Esophagus (tissue), 2 donors: ENCODE data around the gene MYL5. TPM values are rescaled to one million over a fixed set of nuclear protein-coding genes. Genes with fewer than 3 reads are reported as not detected.
"Not testable (repeated sequence)": the region's sequence is repeated elsewhere in the genome, so short reads cannot be mapped to it uniquely, and the experiment has no call there.

Experiments
- H3K27ac ChIP-seq, 2 donors: one replicate each; pipeline ENCODE4 v1.5.1; 2013; ENCODE audit warnings: low read depth in 2 of 2, mild to moderate bottlenecking in 2 of 2, inconsistent platforms in 1 of 2, low read length in 1 of 2, moderate library complexity in 1 of 2
- H3K27me3 ChIP-seq, 2 donors: one replicate each; pipeline ENCODE4 v1.6.1; 2013; ENCODE audit warnings: low read length in 2 of 2, control low read depth in 1 of 2, mild to moderate bottlenecking in 1 of 2; ENCODE audit not compliant: insufficient read depth in 2 of 2, control insufficient read depth in 1 of 2
- H3K36me3 ChIP-seq, 2 donors: one replicate each; pipeline ENCODE4 v1.6.1; 2013; ENCODE audit warnings: low read length in 1 of 2; ENCODE audit not compliant: control insufficient read depth in 2 of 2, insufficient read depth in 2 of 2
- H3K4me1 ChIP-seq, 2 donors: one replicate each; pipeline ENCODE4 v1.6.1; 2013; ENCODE audit warnings: low read length in 1 of 2; ENCODE audit not compliant: control insufficient read depth in 2 of 2, insufficient read depth in 2 of 2
- H3K4me3 ChIP-seq, 2 donors: one replicate each; pipeline ENCODE4 v1.5.1; 2013; ENCODE audit warnings: low read length in 2 of 2, mild to moderate bottlenecking in 2 of 2, low read depth in 1 of 2, moderate library complexity in 1 of 2
- H3K9me3 ChIP-seq, 2 donors: one replicate each; pipeline ENCODE4 v1.6.1; 2013; ENCODE audit warnings: mild to moderate bottlenecking in 2 of 2, low read depth in 1 of 2, low read length in 1 of 2, moderate library complexity in 1 of 2; ENCODE audit not compliant: control insufficient read depth in 2 of 2, insufficient read depth in 1 of 2
- WGBS, 2 donors: extraction: QIAGEN DNeasy Blood & Tissue Kit; methylation state at CpG; one replicate each; pipeline ENCODE4 v1.1.7; 2013; 5-methylcytosine and 5-hydroxymethylcytosine counted together
- polyA plus RNA-seq, 2 donors: library from polyadenylated mRNA; stranded (reverse); fragments of 200-250 nt; gene quantifications; one replicate each; pipeline ENCODE4 v1.2.3, GENCODE V29; 2013
- donor health status: healthy with polysubstance abuse.
- donor health status: Bipolar disorder and iron deficiency.

MYL5 gene
- polyA plus RNA-seq, 2 donors = 17.9 to 22.4 TPM

DNA sequence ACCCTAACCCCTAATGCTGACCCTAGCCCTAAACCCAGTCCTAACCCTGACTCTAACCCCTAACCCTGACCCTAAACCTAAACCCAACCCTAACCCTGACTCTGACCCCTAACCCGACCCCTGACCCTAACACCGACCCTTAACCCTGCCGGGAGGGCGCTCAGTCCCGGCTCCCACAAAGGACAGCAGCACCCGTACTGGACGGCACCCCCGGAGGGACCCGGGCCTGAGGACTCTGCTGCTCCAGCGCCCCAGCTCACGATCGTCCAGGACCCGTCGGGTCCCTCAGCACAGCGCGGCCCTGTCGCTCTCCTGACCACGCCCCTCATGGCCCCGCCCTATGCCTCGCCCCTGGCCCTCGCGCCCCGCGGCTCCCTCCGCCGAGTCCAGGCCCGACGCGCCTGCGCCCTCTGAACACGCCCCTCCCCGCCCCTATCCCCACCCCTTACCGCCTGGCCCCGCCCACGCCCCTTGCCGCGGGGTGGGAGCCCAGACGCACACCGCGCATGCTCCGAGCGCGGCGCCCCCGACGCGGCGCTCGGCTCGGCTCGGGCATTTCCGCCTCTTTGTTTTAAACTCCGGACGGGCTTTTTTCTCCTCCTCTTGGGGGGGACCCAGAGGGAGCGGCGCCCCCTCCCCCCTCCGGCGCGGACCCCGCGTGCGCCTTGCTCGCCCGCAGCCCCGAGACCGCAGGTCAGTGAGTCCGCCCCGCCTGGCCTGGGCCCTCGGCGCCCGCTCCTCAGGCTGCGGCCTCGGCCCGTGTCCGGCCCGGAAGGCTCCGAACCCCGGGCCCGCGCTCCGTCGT is 31.1 kb downstream of the MYL5 start, which contains the start of gene PCGF3:
PCGF3 (plus strand) TSS at position 555 of the 805 bp plus-strand sequence. CDS start 27,849 bp downstream, outside the sequence.
- H3K4me1 ChIP-seq = peaks cover 10 to 16% of the 10 kb centered on the region in 2 donors
- H3K36me3 ChIP-seq = peaks cover 0 to 2% of the 10 kb centered on the region in 2 donors
- 2% methylated on average over 76 to 82 of the region's 82 CpGs for WGBS, 2 donors
- no peaks in the 10 kb centered on the region for H3K27me3 ChIP-seq
- peak within 1 kb of the TSS; percentile 76 to 84 for H3K27ac ChIP-seq
- no peaks in the 10 kb centered on the region for H3K9me3 ChIP-seq
- peak within 1 kb of the TSS; percentile 86 to 97 for H3K4me3 ChIP-seq

DNA sequence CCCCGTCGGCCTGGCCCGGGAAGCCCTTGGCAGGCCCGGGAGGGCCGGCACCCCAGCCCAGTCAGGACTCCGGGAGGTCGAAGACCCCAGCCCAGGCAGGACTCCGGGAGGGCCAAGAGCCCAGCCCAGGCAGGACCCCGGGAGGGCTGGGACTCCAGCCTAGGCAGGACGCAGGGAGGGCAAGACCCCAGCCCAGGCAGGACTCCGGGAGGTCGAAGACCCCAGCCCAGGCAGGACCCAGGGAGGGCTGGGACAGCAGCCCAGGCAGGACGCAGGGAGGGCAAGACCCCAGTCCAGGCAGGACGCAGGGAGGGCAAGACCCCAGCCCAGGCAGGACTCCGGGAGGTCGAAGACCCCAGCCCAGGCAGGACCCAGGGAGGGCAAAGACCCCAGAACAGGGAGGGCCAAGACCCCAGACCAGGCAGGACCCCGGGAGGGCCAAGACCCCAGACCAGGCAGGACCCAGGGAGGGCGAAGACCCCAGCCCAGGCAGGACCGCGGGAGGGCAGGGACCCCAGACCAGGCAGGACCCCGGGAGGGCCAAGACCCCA is 31.8 kb downstream of the MYL5 start:
- H3K4me3 ChIP-seq = peak overlapping the region; percentile 86 to 97
- H3K27me3 ChIP-seq, H3K36me3 ChIP-seq, H3K9me3 ChIP-seq: not testable (repeated sequence)
- H3K4me1 ChIP-seq = peaks cover 10 to 16% of the 10 kb centered on the region in 2 donors
- WGBS, 2 donors = 0 to 1% methylated on average over 21 of the region's 21 CpGs
- peak overlapping the region; percentile 76 to 84 for H3K27ac ChIP-seq

DNA sequence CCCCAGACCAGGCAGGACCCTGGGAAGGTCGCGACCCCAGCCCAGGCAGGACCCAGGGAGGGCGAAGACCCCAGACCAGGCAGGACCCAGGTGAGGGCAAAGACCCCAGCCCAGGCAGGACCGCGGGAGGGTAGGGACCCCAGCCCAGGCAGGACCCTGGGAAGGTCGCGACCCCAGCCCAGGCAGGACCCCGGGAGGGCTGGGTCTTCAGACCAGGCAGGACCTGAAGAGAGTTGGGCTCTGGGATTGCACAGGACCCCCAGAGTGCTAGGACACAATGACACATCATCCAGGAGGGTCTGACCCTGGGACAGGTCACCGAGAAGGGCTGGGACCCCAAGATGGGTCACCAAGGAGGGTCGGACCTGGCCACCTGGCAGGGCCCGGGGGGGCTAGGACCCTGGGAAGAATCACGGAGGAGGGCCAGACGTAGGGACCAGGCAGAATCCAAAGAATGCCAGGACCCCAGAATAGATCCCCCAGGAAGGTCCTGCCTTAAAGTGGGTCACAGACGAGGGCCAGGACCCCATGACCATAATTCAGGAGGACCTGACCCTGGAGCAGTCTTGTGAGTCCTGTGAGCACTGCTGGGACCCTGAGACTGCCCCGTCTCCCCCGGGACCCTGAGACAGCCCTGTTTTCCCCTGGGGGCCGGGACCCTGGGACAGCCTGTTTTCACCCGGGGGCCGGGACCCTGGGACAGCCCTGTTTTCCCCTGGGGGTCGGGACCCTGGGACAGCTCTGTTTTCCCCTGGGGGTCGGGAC is 32.7 kb downstream of the MYL5 start:
- H3K27ac ChIP-seq = peak overlapping the region in 1 of 2 donors; percentile 35
- no peaks in the 10 kb centered on the region for H3K27me3 ChIP-seq
- H3K4me1 ChIP-seq = peaks cover 10 to 16% of the 10 kb centered on the region in 2 donors
- WGBS, 2 donors = 48 to 51% methylated on average over 17 to 21 of the region's 21 CpGs
- peak overlapping the region; percentile 27 to 86 for H3K4me3 ChIP-seq
- peaks cover 0 to 2% of the 10 kb centered on the region in 2 donors for H3K36me3 ChIP-seq
- H3K9me3 ChIP-seq = no peaks in the 10 kb centered on the region

DNA sequence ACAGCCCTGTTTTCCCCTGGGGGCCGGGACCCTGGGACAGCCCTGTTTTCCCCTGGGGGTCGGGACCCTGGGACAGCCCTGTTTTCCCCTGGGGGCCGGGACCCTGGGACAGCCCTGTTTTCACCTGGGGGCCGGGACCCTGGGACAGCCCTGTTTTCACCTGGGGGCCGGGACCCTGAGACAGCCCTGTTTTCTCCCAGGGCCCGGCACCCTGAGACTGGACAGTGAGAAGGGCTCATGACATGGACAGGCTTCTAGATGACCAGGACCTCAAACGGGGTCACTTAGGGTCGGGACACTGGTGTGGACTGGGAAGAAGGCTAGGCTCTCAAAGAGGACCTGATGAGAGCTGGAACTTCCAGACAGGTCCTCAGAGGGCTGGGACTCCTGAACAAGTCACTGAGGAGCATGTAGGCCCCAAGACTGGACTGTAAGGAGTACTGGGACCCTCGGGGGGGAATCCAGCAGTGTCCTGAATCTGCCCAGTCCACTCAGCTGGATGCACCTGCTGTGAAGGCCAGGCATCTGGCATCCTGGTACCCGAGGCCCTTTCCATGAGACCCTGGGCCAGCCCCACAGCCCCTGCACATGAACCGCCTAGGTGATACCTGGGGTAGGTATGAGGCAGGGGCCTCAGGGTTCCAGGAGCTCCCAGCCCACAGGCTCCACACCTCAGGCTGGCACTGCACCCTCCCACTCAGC is 33.7 kb downstream of the MYL5 start:
- Histone ChIP-seq H3K4me3 (no peak overlapping the region), H3K27ac (no peak overlapping the region), H3K4me1 (peaks cover 10 to 16% of the 10 kb centered on the region in 2 donors), H3K9me3 (no peaks in the 10 kb centered on the region), H3K36me3 (peaks cover 0 to 5% of the 10 kb centered on the region in 2 donors), H3K27me3 (no peaks in the 10 kb centered on the region)
- WGBS, 2 donors = 86 to 89% methylated on average over 11 of the region's 11 CpGs

DNA sequence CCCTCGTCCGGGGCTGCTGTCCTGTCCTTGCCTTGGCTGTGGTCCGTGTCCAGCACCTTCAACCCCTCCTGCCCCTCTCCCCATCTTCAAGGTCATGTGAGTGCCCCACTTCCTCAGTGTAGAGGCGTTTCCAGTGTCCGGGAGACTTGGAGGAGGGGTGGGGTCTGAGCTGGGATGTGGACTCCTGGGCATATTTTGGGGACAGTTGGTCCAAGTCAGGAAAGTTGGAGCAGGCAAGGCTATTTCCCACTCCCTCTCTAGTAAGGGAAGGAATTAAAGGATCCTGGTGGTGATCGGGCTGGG is 34.2 kb downstream of the MYL5 start:
- Histone ChIP-seq H3K27ac (no peak overlapping the region), H3K36me3 (peaks cover 0 to 10% of the 10 kb centered on the region in 2 donors), H3K4me3 (no peak overlapping the region), H3K4me1 (peaks cover 10 to 16% of the 10 kb centered on the region in 2 donors), H3K27me3 (no peaks in the 10 kb centered on the region), H3K9me3 (no peaks in the 10 kb centered on the region)
- WGBS, 2 donors = 87 to 92% methylated on average over 6 of the region's 6 CpGs

DNA sequence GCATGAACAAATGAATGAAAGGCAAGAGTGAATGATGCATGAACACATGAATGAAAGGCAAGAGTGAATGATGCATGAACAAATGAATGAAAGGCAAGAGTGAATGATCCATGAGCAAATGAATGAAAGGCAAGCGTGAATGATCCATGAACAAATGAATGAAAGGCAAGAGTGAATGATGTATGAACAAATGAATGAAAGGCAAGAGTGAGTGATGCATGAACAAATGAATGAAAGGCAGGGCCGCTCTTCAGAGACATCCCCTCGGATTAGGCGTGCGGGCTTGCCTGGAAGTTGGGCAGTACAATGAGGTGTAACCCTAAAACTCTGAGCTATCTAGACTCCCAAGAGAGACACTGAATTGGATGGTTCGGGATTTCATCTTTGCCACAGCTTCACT is 35.0 kb downstream of the MYL5 start:
- H3K4me1 ChIP-seq = peaks cover 10 to 16% of the 10 kb centered on the region in 2 donors
- H3K36me3 ChIP-seq = peaks cover 0 to 14% of the 10 kb centered on the region in 2 donors
- H3K9me3 ChIP-seq = no peaks in the 10 kb centered on the region
- H3K27me3 ChIP-seq = no peaks in the 10 kb centered on the region
- no peak overlapping the region for H3K4me3 ChIP-seq
- 93 to 97% methylated on average over 6 of the region's 6 CpGs for WGBS, 2 donors
- no peak overlapping the region for H3K27ac ChIP-seq

DNA sequence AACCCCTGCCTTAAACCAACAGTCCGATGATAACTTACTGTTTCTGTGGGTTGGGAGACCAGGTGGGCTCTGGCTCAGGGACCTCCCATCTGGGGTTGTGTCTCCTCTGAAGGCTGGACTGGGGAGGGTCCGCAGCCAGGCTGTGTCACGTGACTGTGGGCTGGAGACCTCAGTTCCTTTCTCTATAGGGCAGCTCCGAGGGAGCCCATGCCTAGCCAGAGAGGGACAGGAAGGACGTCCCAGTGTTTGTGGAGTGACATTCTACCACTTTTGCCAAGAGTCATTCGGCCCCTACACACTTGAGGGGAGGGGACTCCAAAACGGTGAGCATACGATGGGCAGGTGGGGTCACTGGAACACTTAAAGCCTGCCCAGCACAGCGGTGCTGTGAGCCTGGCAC is 35.8 kb downstream of the MYL5 start:
- Histone ChIP-seq H3K4me1 (peaks cover 10 to 16% of the 10 kb centered on the region in 2 donors), H3K27me3 (no peaks in the 10 kb centered on the region), H3K27ac (no peak overlapping the region), H3K4me3 (no peak overlapping the region), H3K36me3 (peaks cover 0 to 14% of the 10 kb centered on the region in 2 donors), H3K9me3 (no peaks in the 10 kb centered on the region)
- 78 to 82% methylated on average over 9 of the region's 9 CpGs for WGBS, 2 donors

DNA sequence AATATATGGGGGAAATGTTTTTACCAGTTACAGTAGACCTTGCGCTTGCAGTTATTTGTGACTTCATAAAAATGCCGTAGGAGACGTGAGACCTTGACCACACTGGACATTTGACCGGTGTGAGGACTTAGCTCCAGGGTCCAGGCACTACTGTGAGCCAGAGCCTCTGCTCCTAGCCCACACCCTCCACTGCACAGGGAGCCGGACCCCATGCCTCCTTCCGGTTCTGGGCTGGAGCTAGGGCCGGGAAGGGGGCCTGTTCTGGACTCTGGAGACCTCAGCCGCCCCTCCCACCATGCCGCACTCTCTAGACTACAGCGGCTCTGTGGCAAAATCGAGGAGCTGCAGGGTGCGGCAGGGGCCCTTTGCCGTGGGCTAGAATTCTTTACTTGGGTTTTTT is 36.6 kb downstream of the MYL5 start:
- Histone ChIP-seq H3K4me3 (no peak overlapping the region), H3K36me3 (peaks cover 0 to 14% of the 10 kb centered on the region in 2 donors), H3K9me3 (no peaks in the 10 kb centered on the region), H3K27me3 (no peaks in the 10 kb centered on the region), H3K27ac (no peak overlapping the region), H3K4me1 (peaks cover 10 to 14% of the 10 kb centered on the region in 2 donors)
- WGBS, 2 donors = 92 to 93% methylated on average over 13 of the region's 13 CpGs

DNA sequence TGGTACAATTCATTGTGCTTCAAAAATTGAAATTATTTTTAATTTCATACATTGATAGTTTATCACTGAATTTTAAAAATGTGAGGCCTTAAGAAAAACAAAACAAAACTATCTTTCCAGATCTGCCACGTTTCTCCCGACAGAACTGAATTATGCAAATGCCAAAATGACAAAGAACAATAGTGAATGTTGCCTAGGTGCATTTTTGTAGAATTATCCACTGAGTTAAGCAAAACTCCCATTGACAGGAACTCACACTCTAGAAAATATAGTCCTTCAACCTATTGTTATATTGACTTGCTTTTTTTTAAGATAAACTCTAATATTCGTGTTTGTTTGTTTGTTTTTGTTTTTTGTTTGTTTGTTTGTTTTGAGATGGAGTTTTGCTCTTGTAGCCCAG is 37.8 kb downstream of the MYL5 start:
- Histone ChIP-seq H3K9me3 (no peaks in the 10 kb centered on the region), H3K36me3 (peaks cover 0 to 14% of the 10 kb centered on the region in 2 donors), H3K27ac (no peak overlapping the region), H3K4me3 (no peak overlapping the region), H3K27me3 (no peaks in the 10 kb centered on the region), H3K4me1 (peaks cover 7 to 9% of the 10 kb centered on the region in 2 donors)
- WGBS, 2 donors = 58 to 65% methylated on average over 3 of the region's 3 CpGs
